GM11168 (cell line): ENCODE data around the gene DFFA.
"Not testable (repeated sequence)": the region's sequence is repeated elsewhere in the genome, so short reads cannot be mapped to it uniquely, and the experiment has no call there.

Source experiments
- in situ Hi-C: fragments of 300-500 bp; cut with MboI; formaldehyde crosslinking; loops from one replicate; pipeline ENCODE4 v1.12.0; 2022; ENCODE audit warnings: low sequenced_read_pairs; ENCODE audit not compliant: unreplicated experiment

DFFA gene

GRCh38 chr1:10506677-10507047 lies 34.3 kb upstream of the DFFA start:
- in situ Hi-C loops, result loop anchor here (10.0 kb wide), 1 partner anchor 368 kb away; no protein-coding TSS in a partner anchor

GRCh38 chr1:10506046-10506676 lies 33.8 kb upstream of the DFFA start:
- in situ Hi-C loops, result loop anchor here (10.0 kb wide), 1 partner anchor 369 kb away; no protein-coding TSS in a partner anchor

- in situ Hi-C loops, result loop anchor here (10.0 kb wide), 1 partner anchor 371 kb away; no protein-coding TSS in a partner anchor
These were observed 31.9 kb upstream of the DFFA start for GRCh38 chr1:10504249-10504648.

- in situ Hi-C loops, result loop anchor here (10.0 kb wide), 1 partner anchor 373 kb away; no protein-coding TSS in a partner anchor
These were observed 29.9 kb upstream of the DFFA start for GRCh38 chr1:10502206-10502605.

GRCh38 chr1:10498231-10498630 lies 25.9 kb upstream of the DFFA start:
- in situ Hi-C loops, result loop anchor here (10.0 kb wide), 1 partner anchor 197 kb away; no protein-coding TSS in a partner anchor

- in situ Hi-C loops, result loop anchor here (10.0 kb wide), 1 partner anchor 198 kb away; no protein-coding TSS in a partner anchor
These were observed 24.8 kb upstream of the DFFA start for GRCh38 chr1:10497109-10497508.

GRCh38 chr1:10495952-10496351 lies 23.6 kb upstream of the DFFA start:
- in situ Hi-C loops, result loop anchor here (10.0 kb wide), 1 partner anchor 199 kb away; no protein-coding TSS in a partner anchor

GRCh38 chr1:10495475-10495817 lies 23.1 kb upstream of the DFFA start:
- in situ Hi-C loops, result loop anchor here (10.0 kb wide), 1 partner anchor 199 kb away; no protein-coding TSS in a partner anchor

- in situ Hi-C loops, result loop anchor here (5.0 to 10.0 kb wide), 2 partner anchors 63 to 200 kb away; partner anchors contain the start of gene CENPS
These were observed 22.6 kb upstream of the DFFA start for GRCh38 chr1:10494754-10495474.

- in situ Hi-C loops, result loop anchor here (5.0 to 10.0 kb wide), 2 partner anchors 62 to 200 kb away; partner anchors contain the start of gene CENPS
These were observed 22.1 kb upstream of the DFFA start for GRCh38 chr1:10494418-10494753.

GRCh38 chr1:10490286-10490970 lies 18.1 kb upstream of the DFFA start:
- in situ Hi-C loops, result loop anchor here (5.0 to 10.0 kb wide), 2 partner anchors 58 to 204 kb away; partner anchors contain the start of gene CENPS

GRCh38 chr1:10489291-10490055 lies 17.1 kb upstream of the DFFA start:
- in situ Hi-C loops, result loop anchor here (5.0 to 10.0 kb wide), 2 partner anchors 57 to 205 kb away; partner anchors contain the start of gene CENPS

- in situ Hi-C loops, result no loop called here
These were observed 12.2 kb upstream of the DFFA start for GRCh38 chr1:10484521-10484920.

GRCh38 chr1:10480614-10481013 lies 8.3 kb upstream of the DFFA start:
- in situ Hi-C loops, result no loop called here

GRCh38 chr1:10479296-10479695 lies 7.0 kb upstream of the DFFA start:
- in situ Hi-C loops, result no loop called here

GRCh38 chr1:10475510-10475909 lies 3.2 kb upstream of the DFFA start:
- in situ Hi-C loops, result no loop called here

GRCh38 chr1:10474613-10475507 lies 2.5 kb upstream of the DFFA start, which contains the start of gene PEX14:
PEX14 (plus strand) TSS chr1:10474950; CDS start chr1:10474967, 17 bp downstream.
- in situ Hi-C loops, result no loop called here

GRCh38 chr1:10474309-10474612 lies 1.9 kb upstream of the DFFA start:
- in situ Hi-C loops, result not testable (repeated sequence)

GRCh38 chr1:10473145-10473765 lies 926 bp upstream of the DFFA start:
- in situ Hi-C loops, result no loop called here
